DND-41 (cell line): Measurements from ENCODE around the gene MYO1B.

Source experiments
- ATAC-seq: fragments of 200-7000 bp; cut with Tn5 transposase; 3 replicates; pipeline ENCODE4 v1.9.1; 2021; ENCODE audit warnings: low read depth; ENCODE audit not compliant: insufficient read depth
- DNase-seq: peaks from one replicate; pipeline ENCODE4 v3.0.0-alpha.2; 2020
- H2AFZ ChIP-seq: 2 replicates; pipeline ENCODE4 v1.6.0; 2012; ENCODE audit warnings: low read depth, low read length
- H3K27ac ChIP-seq: 2 replicates; pipeline ENCODE4 v1.5.1; 2012; ENCODE audit warnings: low read length, inconsistent platforms
- H3K27me3 ChIP-seq: fragments of 200-600 bp; sonication (generic); 2 replicates; pipeline ENCODE4 v1.6.0; 2012; ENCODE audit warnings: low read length, mild to moderate bottlenecking, inconsistent platforms; ENCODE audit not compliant: insufficient read depth, poor library complexity
- H3K36me3 ChIP-seq: 2 replicates; pipeline ENCODE4 v1.5.1; 2012; ENCODE audit warnings: low read length, inconsistent platforms; ENCODE audit not compliant: insufficient read depth
- H3K4me1 ChIP-seq: 2 replicates; pipeline ENCODE4 v1.5.1; 2012; ENCODE audit warnings: mild to moderate bottlenecking, low read length; ENCODE audit not compliant: insufficient read depth
- H3K4me2 ChIP-seq: 2 replicates; pipeline ENCODE4 v1.6.0; 2012; ENCODE audit warnings: mild to moderate bottlenecking, moderate library complexity, low read length, inconsistent platforms; ENCODE audit not compliant: insufficient read depth
- H3K4me3 ChIP-seq, 2 experiments: fragments of 200-600 bp in 1 of 2; shearing (Covaris generic) in 1 of 2; 2 replicates each; pipeline ENCODE4 v1.5.1; 2012 to 2016; ENCODE audit warnings: inconsistent platforms in 2 of 2, low read length in 2 of 2, mild to moderate bottlenecking in 2 of 2, low read depth in 1 of 2, moderate library complexity in 1 of 2
- H3K79me2 ChIP-seq: 2 replicates; pipeline ENCODE4 v1.6.0; 2012; ENCODE audit warnings: low read length, inconsistent platforms; ENCODE audit not compliant: insufficient read depth
- H3K9ac ChIP-seq: 2 replicates; pipeline ENCODE4 v1.6.0; 2012; ENCODE audit warnings: low read depth, mild to moderate bottlenecking, inconsistent platforms, low read length, moderate library complexity
- H3K9me3 ChIP-seq: 2 replicates; pipeline ENCODE4 v1.5.1; 2012; ENCODE audit warnings: low read length, moderate library complexity, mild to moderate bottlenecking, inconsistent platforms; ENCODE audit not compliant: insufficient read depth, severe bottlenecking
- H4K20me1 ChIP-seq: 2 replicates; pipeline ENCODE4 v1.6.0; 2012; ENCODE audit warnings: low read length; ENCODE audit not compliant: insufficient read depth
- EZH2 ChIP-seq: IDR thresholded peaks from 3 replicates; pipeline ENCODE4 v1.6.1; 2012; ENCODE audit warnings: borderline replicate concordance, low read depth, mild to moderate bottlenecking, moderate library complexity, low read length, inconsistent platforms; ENCODE audit not compliant: severe bottlenecking
- TF ChIP-seq, protein P1 (sequence below): IDR thresholded peaks from 2 replicates; pipeline ENCODE4 v1.5.1; 2012; ENCODE audit warnings: borderline replicate concordance, low read length, moderate library complexity, mild to moderate bottlenecking; ENCODE audit not compliant: poor library complexity, severe bottlenecking; ENCODE audit errors: extremely low read depth

The MYO1B gene

DNA sequence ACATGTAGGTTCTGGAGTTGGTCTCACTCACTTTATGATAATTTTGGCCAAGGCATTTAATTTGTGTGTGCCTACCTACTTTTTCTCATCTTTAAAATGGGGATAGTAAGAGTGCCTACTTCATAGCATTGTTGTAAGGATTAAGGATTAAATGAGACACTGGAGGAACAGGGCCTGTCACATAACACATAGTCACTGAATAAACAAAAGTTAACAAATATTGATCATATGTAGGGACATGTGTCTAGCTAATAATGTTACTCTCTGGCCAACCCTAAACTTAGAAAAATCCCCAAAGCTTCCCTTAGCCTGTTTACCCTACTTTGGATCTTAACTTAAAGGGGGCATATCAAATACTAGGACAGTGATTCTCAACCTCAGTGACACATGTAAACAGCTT is 169.9 kb downstream of the MYO1B start:
- Histone ChIP-seq H3K36me3 (peaks cover 11% of the 10 kb centered on the region), H3K4me2 (no peak overlapping the region), H3K27me3 (no peaks in the 10 kb centered on the region), H3K9ac (no peak overlapping the region), H3K27ac (no peak overlapping the region), H3K79me2 (no peaks in the 10 kb centered on the region), H3K4me1 (no peaks in the 10 kb centered on the region), H2AFZ (no peak overlapping the region), H3K4me3 (no peak overlapping the region), H3K9me3 (no peaks in the 10 kb centered on the region), H4K20me1 (no peaks in the 10 kb centered on the region)
- no peak for DNase-seq
- TF ChIP-seq, protein P1, sequence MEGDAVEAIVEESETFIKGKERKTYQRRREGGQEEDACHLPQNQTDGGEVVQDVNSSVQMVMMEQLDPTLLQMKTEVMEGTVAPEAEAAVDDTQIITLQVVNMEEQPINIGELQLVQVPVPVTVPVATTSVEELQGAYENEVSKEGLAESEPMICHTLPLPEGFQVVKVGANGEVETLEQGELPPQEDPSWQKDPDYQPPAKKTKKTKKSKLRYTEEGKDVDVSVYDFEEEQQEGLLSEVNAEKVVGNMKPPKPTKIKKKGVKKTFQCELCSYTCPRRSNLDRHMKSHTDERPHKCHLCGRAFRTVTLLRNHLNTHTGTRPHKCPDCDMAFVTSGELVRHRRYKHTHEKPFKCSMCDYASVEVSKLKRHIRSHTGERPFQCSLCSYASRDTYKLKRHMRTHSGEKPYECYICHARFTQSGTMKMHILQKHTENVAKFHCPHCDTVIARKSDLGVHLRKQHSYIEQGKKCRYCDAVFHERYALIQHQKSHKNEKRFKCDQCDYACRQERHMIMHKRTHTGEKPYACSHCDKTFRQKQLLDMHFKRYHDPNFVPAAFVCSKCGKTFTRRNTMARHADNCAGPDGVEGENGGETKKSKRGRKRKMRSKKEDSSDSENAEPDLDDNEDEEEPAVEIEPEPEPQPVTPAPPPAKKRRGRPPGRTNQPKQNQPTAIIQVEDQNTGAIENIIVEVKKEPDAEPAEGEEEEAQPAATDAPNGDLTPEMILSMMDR: no peak
- TF ChIP-seq EZH2: no peak
- ATAC-seq: no peak

DNA sequence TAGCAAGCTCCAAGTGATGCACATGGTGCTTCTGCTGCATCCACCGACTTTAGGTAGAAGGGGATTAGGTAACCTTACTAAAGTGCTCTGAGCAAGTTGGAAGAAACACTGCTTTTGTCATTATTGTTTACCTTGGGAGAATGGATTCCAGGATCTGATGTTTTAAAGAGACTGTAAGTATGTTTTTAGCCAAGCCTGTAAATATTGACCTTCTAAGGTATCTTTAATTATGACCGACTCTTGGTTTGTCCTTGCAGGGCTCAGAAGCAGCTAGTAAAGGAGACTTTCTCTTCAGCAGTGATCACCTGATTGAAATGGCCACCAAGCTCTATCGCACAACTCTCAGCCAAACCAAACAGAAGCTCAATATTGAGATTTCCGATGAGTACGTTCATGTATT is 170.7 kb downstream of the MYO1B start:
- no peaks in the 10 kb centered on the region for H3K4me1 ChIP-seq
- no peaks in the 10 kb centered on the region for H3K9me3 ChIP-seq
- H2AFZ ChIP-seq: no peak overlapping the region
- peaks cover 9% of the 10 kb centered on the region for H3K36me3 ChIP-seq
- DNase-seq: no peak
- H3K4me3 ChIP-seq: no peak overlapping the region
- H3K79me2 ChIP-seq: no peaks in the 10 kb centered on the region
- no peak for TF ChIP-seq EZH2
- TF ChIP-seq, protein P1: no peak
- H3K9ac ChIP-seq: no peak overlapping the region
- H3K27me3 ChIP-seq: no peaks in the 10 kb centered on the region
- no peak for ATAC-seq
- H4K20me1 ChIP-seq: no peaks in the 10 kb centered on the region
- H3K4me2 ChIP-seq: no peak overlapping the region
- H3K27ac ChIP-seq: no peak overlapping the region

DNA sequence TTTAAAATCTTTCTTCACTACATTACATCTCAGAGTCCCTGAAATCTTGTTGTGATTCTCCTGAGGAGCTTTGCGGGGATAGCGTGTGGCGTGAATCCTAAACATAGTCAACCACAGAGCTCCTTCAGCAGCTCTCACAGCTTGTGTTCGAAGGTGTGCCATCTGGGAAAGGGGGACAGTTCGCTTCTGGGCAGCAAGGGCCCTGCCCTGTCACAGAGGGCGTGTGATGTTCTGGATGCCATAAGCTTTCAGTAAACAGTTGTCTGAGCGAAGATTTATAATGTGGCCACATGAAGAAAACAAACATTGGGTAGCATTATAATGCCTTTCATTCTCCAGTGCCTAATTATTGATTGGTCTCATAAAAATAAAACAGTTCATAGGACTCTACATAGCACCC is 172.5 kb downstream of the MYO1B start:
- no peak overlapping the region for H3K4me2 ChIP-seq
- H4K20me1 ChIP-seq: no peaks in the 10 kb centered on the region
- no peaks in the 10 kb centered on the region for H3K79me2 ChIP-seq
- H3K36me3 ChIP-seq: peaks cover 4% of the 10 kb centered on the region; the same call in 1 of the 2 replicates
- no peaks in the 10 kb centered on the region for H3K9me3 ChIP-seq
- DNase-seq (no peak), ATAC-seq (no peak)
- H3K9ac ChIP-seq: no peak overlapping the region
- no peaks in the 10 kb centered on the region for H3K4me1 ChIP-seq
- no peak overlapping the region for H3K27ac ChIP-seq
- H2AFZ ChIP-seq: no peak overlapping the region
- H3K27me3 ChIP-seq: no peaks in the 10 kb centered on the region
- no peak overlapping the region for H3K4me3 ChIP-seq
- TF ChIP-seq, protein P1: no peak
- no peak for TF ChIP-seq EZH2

DNA sequence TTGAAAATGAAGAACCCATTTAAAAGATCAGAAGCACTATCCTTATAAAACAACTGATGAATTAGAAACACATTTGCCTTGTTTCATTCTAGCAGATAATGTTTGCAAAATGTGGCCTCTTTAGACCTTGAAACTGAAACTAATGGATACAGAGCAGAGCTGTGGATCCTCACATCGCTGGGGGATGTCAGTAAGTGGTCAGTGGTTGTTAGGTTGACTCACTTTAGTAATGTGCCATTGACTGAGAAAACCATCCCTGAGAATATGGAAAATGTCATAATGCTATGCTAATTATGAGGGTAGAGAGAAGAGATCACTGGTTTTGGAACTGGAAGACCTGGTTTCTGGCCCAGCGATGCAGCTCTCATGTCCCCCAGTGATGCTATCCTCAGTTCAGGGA is 176.7 kb downstream of the MYO1B start:
- H3K9ac ChIP-seq: no peak overlapping the region
- H3K4me3 ChIP-seq: no peak overlapping the region
- TF ChIP-seq, protein P1: no peak
- no peak for TF ChIP-seq EZH2
- DNase-seq: no peak
- no peak overlapping the region for H3K4me2 ChIP-seq
- no peaks in the 10 kb centered on the region; the same call in 1 of the 2 replicates for H3K36me3 ChIP-seq
- no peak overlapping the region for H2AFZ ChIP-seq
- H3K79me2 ChIP-seq: no peaks in the 10 kb centered on the region
- no peaks in the 10 kb centered on the region for H3K9me3 ChIP-seq
- H4K20me1 ChIP-seq: no peaks in the 10 kb centered on the region
- no peaks in the 10 kb centered on the region for H3K27me3 ChIP-seq
- no peak overlapping the region for H3K27ac ChIP-seq
- H3K4me1 ChIP-seq: no peaks in the 10 kb centered on the region
- no peak for ATAC-seq
